GM23338 (cell line): Measurements from ENCODE around the gene ENTR1.

ENCODE experiments used
- CTCF ChIP-seq, 2 experiments: fragments of 200-600 bp in 1 of 2; sonication (generic) in 1 of 2; conservative IDR thresholded peaks; 2 replicates each; pipeline versions ENCODE4 v1.5.1 to v1.6.1; 2016 to 2017; ENCODE audit warnings: antibody characterized with exemption in 2 of 2, low read depth in 2 of 2, mild to moderate bottlenecking in 2 of 2, moderate library complexity in 1 of 2
- NANOG ChIP-seq: IDR thresholded peaks from 2 replicates; pipeline ENCODE4 v1.6.1; 2016; ENCODE audit warnings: antibody characterized with exemption, borderline replicate concordance
- POLR2AphosphoS5 ChIP-seq: IDR thresholded peaks from 2 replicates; pipeline ENCODE4 v1.6.1; 2016; ENCODE audit warnings: antibody characterized with exemption, low read depth
- REST ChIP-seq: IDR thresholded peaks from one replicate; pipeline ENCODE4 v1.6.1; 2018; ENCODE audit warnings: antibody characterized with exemption; ENCODE audit not compliant: unreplicated experiment
- STAT1 ChIP-seq: IDR thresholded peaks from one replicate; pipeline ENCODE4 v1.6.1; 2016; ENCODE audit warnings: antibody characterized with exemption; ENCODE audit not compliant: unreplicated experiment
- ZNF331 ChIP-seq: fragments of 250-450 bp; sonication (Bioruptor Pico); IDR thresholded peaks from 2 replicates; pipeline ENCODE4 v1.5.0; 2020; ENCODE audit warnings: low read depth, mild to moderate bottlenecking, moderate library complexity

- TF ChIP-seq CTCF (conservative IDR thresholded peaks at IDR 0.05; ENCODE audit: low read depth in 2 of 2) (no peak), POLR2AphosphoS5 (no peak), NANOG (no peak), STAT1 (no peak), ZNF331 (CRISPR knock-in tag) (no peak), REST (no peak)
These were observed 23.2 kb downstream of the ENTR1 start for GRCh38 chr9:136387217-136387616.
